K562 (cell line): Measurements from ENCODE around the gene HSPA2. TPM values are rescaled to one million over a fixed set of nuclear protein-coding genes. Genes with fewer than 3 reads are reported as not detected.

Experiments used
- ATAC-seq: fragments of 200-7000 bp; cut with Tn5 transposase; 3 replicates; pipeline ENCODE4 v1.9.1; 2020; ENCODE audit warnings: moderate library complexity
- BruUV-seq: library from RNA; stranded (reverse); fragments of 400-500 nt; replicated peaks from 2 replicates; lab custom pipeline; 2021; lab: Mats Ljungman, UMichigan
- CTCF ChIA-PET: fragments of 300-600 bp; formaldehyde crosslinking; extraction: SDS; loops from one replicate; lab custom pipeline; 2021; ENCODE audit warnings: low intra/inter-chr PET ratio; lab: Yijun Ruan, JAX
- POLR2A ChIA-PET: fragments of 300-600, 350-650 bp; sonication (Branson Sonifier 250); formaldehyde crosslinking; extraction: SDS; loops from one replicate; lab custom pipeline; 2021; ENCODE audit warnings: antibody characterized with exemption, inconsistent platforms; lab: Yijun Ruan, JAX
- DNase-seq, 4 experiments: peaks; one replicate each; pipeline versions ENCODE4 v3.0.0 to v3.0.0-alpha.2; 2011 to 2018; ENCODE audit warnings: low spot score in 3 of 4, mixed read lengths in 3 of 4; ENCODE audit errors: extremely low read depth in 1 of 4
- FAIRE-seq: peaks from 2 replicates; lab custom pipeline; 2011; peaks lifted over from hg19 to GRCh38; lab: Jason Lieb, UNC
- H2AFZ ChIP-seq: 2 replicates; pipeline ENCODE4 v1.6.0; 2011; ENCODE audit warnings: low read depth, low read length, control low read depth, inconsistent platforms
- H3K27ac ChIP-seq: fragments of 200-600 bp; 3 replicates; pipeline ENCODE4 v1.8.0; 2011; ENCODE audit warnings: low read depth, mild to moderate bottlenecking, control low read depth, inconsistent platforms, low read length, moderate library complexity, mixed read lengths; ENCODE audit errors: extremely low read depth
- H3K27me3 ChIP-seq, 2 experiments: fragments of 300-600 bp in 1 of 2; 2 replicates in 1 of 2; 3 replicates in 1 of 2; pipeline versions ENCODE4 v1.6.0 to v1.8.0; 2011; ENCODE audit warnings: inconsistent platforms in 2 of 2, low read length in 2 of 2, mild to moderate bottlenecking in 1 of 2, mixed read lengths in 1 of 2, moderate library complexity in 1 of 2; ENCODE audit not compliant: control insufficient read depth in 2 of 2, insufficient read depth in 2 of 2
- H3K36me3 ChIP-seq: fragments of 300-600 bp; 3 replicates; pipeline ENCODE4 v1.8.0; 2011; ENCODE audit warnings: mild to moderate bottlenecking, low read length, inconsistent platforms; ENCODE audit not compliant: control insufficient read depth, insufficient read depth
- H3K4me1 ChIP-seq, 2 experiments: fragments of 200-600 bp in 1 of 2; replicated peaks in 1 of 2; 2 replicates in 1 of 2; 3 replicates in 1 of 2; pipeline versions ENCODE4 v1.5.1 to v1.8.0; 2011; ENCODE audit warnings: inconsistent platforms in 2 of 2, low read length in 2 of 2, mild to moderate bottlenecking in 1 of 2, mixed read lengths in 1 of 2, moderate library complexity in 1 of 2; ENCODE audit not compliant: control insufficient read depth in 2 of 2, insufficient read depth in 2 of 2
- H3K4me2 ChIP-seq: 2 replicates; pipeline ENCODE4 v1.6.1; 2011; ENCODE audit warnings: low read length, control low read depth, inconsistent platforms, mixed read lengths; ENCODE audit not compliant: insufficient read depth
- H3K4me3 ChIP-seq: fragments of 200-600 bp; sonication (generic), shearing (Covaris generic); 2 replicates; pipeline ENCODE4 v1.5.1; 2016; ENCODE audit warnings: control low read depth, inconsistent platforms
- H3K79me2 ChIP-seq: fragments of 200-600 bp; 3 replicates; pipeline ENCODE4 v1.8.0; 2011; ENCODE audit warnings: low read length, inconsistent platforms; ENCODE audit not compliant: control insufficient read depth, insufficient read depth
- H3K9ac ChIP-seq, 2 experiments: 2 replicates each; pipeline versions ENCODE4 v1.6.0 to v1.6.1; 2011; ENCODE audit warnings: low read depth in 2 of 2, low read length in 2 of 2, control low read depth in 1 of 2, inconsistent platforms in 1 of 2, mild to moderate bottlenecking in 1 of 2, mixed read lengths in 1 of 2; ENCODE audit not compliant: insufficient read depth in 1 of 2
- H3K9me1 ChIP-seq: one replicate; pipeline ENCODE4 v1.6.0; 2011; ENCODE audit warnings: inconsistent platforms, mild to moderate bottlenecking, low read length, moderate library complexity; ENCODE audit not compliant: control insufficient read depth, insufficient read depth
- H3K9me3 ChIP-seq: replicated peaks from 2 replicates; pipeline ENCODE4 v1.5.1; 2011; ENCODE audit warnings: low read depth, low read length, inconsistent platforms; ENCODE audit not compliant: control insufficient read depth, insufficient read depth
- H4K20me1 ChIP-seq: replicated peaks from 2 replicates; pipeline ENCODE4 v1.6.1; 2011; ENCODE audit warnings: low read length, inconsistent platforms, mixed read lengths; ENCODE audit not compliant: control insufficient read depth, insufficient read depth
- ARID2 ChIP-seq: fragments of 450-650 bp; IDR thresholded peaks from 2 replicates; pipeline ENCODE4 v1.6.1; 2017; ENCODE audit warnings: antibody characterized with exemption, mild to moderate bottlenecking
- CBX8 ChIP-seq: fragments of 200-600 bp; sonication (generic); IDR thresholded peaks from 2 replicates; pipeline ENCODE4 v1.6.1; 2012; ENCODE audit warnings: borderline replicate concordance, mixed run types, low read depth, mild to moderate bottlenecking, moderate library complexity, mixed read lengths, low read length, control low read depth, inconsistent platforms; ENCODE audit not compliant: poor library complexity, severe bottlenecking; ENCODE audit errors: extremely low read depth
- CEBPG ChIP-seq, 3 experiments: fragments of 200-800 bp in 1 of 3; sonication (Bioruptor generic) in 1 of 3; sonication (generic) in 1 of 3; formaldehyde crosslinking in 1 of 3; IDR thresholded peaks in 2 of 3; conservative IDR thresholded peaks in 1 of 3; 2 replicates each; pipeline versions ENCODE4 v1.6.1 to v1.8.0; 2016 to 2022; ENCODE audit warnings: missing compliant biosample characterization in 2 of 3, missing genetic modification characterization in 2 of 3, mild to moderate bottlenecking in 1 of 3, missing genetic modification reagents in 1 of 3
- FOSL1 ChIP-seq: fragments of 200-800 bp; sonication (Bioruptor generic); conservative IDR thresholded peaks from 2 replicates; pipeline ENCODE4 v1.6.1; 2016; ENCODE audit warnings: missing genetic modification characterization, missing compliant biosample characterization
- GABPB2 ChIP-seq: fragments of 250-450 bp; sonication (Bioruptor Pico); conservative IDR thresholded peaks from 2 replicates; pipeline ENCODE4 v1.5.1; 2021; ENCODE audit warnings: mild to moderate bottlenecking
- JUN ChIP-seq, 2 experiments: sonication (generic) in 1 of 2; formaldehyde crosslinking in 1 of 2; IDR thresholded peaks; 2 replicates each; pipeline versions ENCODE4 v1.6.1 to v1.8.0; 2012 to 2022; ENCODE audit warnings: borderline replicate concordance in 2 of 2, mild to moderate bottlenecking in 2 of 2, improper control_type of control experiment in 1 of 2, low read depth in 1 of 2, low read length in 1 of 2, missing genetic modification reagents in 1 of 2
- JUND ChIP-seq, 2 experiments: IDR thresholded peaks; 2 replicates in 1 of 2; 3 replicates in 1 of 2; pipeline ENCODE4 v1.6.1; 2011; ENCODE audit warnings: borderline replicate concordance in 2 of 2, low read depth in 2 of 2, low read length in 2 of 2, improper control_type of control experiment in 1 of 2, missing biosample characterization in 1 of 2, missing genetic modification characterization in 1 of 2, missing genetic modification reagents in 1 of 2
- MYBL2 ChIP-seq, 2 experiments: fragments of 450-650 bp in 1 of 2; sonication (generic) in 1 of 2; formaldehyde crosslinking in 1 of 2; IDR thresholded peaks; 2 replicates each; pipeline versions ENCODE4 v1.6.1 to v1.8.1; 2017 to 2022; ENCODE audit warnings: borderline replicate concordance in 1 of 2, inconsistent platforms in 1 of 2, low read depth in 1 of 2, mild to moderate bottlenecking in 1 of 2, missing genetic modification reagents in 1 of 2, moderate library complexity in 1 of 2
- MYNN ChIP-seq, 2 experiments: sonication (generic); formaldehyde crosslinking in 1 of 2; IDR thresholded peaks; 2 replicates each; pipeline versions ENCODE4 v1.5.0 to v1.6.1; 2016 to 2020; ENCODE audit warnings: antibody characterized with exemption in 1 of 2, missing genetic modification reagents in 1 of 2
- RBM15 ChIP-seq: fragments of 200-400 bp; formaldehyde crosslinking; IDR thresholded peaks from 2 replicates; pipeline ENCODE4 v1.6.1; 2018; ENCODE audit warnings: mild to moderate bottlenecking, low read length, moderate library complexity; ENCODE audit not compliant: insufficient read depth
- SETDB1 ChIP-seq: IDR thresholded peaks from one replicate; pipeline ENCODE4 v1.6.1; 2012; ENCODE audit warnings: low read length, control low read depth, inconsistent platforms
- ZNF212 ChIP-seq: fragments of 450-650 bp; formaldehyde crosslinking; IDR thresholded peaks from 2 replicates; pipeline ENCODE4 v1.4.0; 2020; ENCODE audit warnings: mild to moderate bottlenecking
- ZNF696 ChIP-seq: fragments of 250-450 bp; sonication (Bioruptor Pico); conservative IDR thresholded peaks from 2 replicates; pipeline ENCODE4 v1.4.0; 2020; ENCODE audit warnings: mild to moderate bottlenecking, moderate library complexity
- WGBS: fragments of 100-300 bp; shearing (Covaris generic); methylation state at CpG from one replicate; pipeline ENCODE4 v1.1.6; 2016; ENCODE audit warnings: low coverage, mixed read lengths; ENCODE audit not compliant: insufficient coverage; ENCODE audit errors: missing lambda C conversion rate; 5-methylcytosine and 5-hydroxymethylcytosine counted together
- in situ Hi-C: fragments of 300-500 bp; cut with MboI; formaldehyde crosslinking; loops from 4 replicates; pipeline ENCODE4 v1.15.0; 2018; ENCODE audit warnings: inconsistent platforms, mixed read lengths
- intact Hi-C: fragments of 100-400 bp; cut with micrococcal nuclease; formaldehyde crosslinking; loops from 2 replicates; pipeline ENCODE4 v1.14.2; 2022
- polyA plus RNA-seq, 8 experiments: library from polyadenylated mRNA; depleted of rRNA in 4 of 8; stranded (reverse) in 5 of 8; unstranded in 3 of 8; fragments of >200 nt; fragmentation: Nextera tagmentation in 2 of 8; fragmentation: Illumina TruSeq in 1 of 8; extraction: Ambion mirVana in 2 of 8; extraction: Trizol in 1 of 8; gene quantifications; 2 replicates each; pipeline versions ENCODE4 v1.2.1 to v1.2.3, GENCODE V29; 2011 to 2014; ENCODE audit warnings: inconsistent platforms in 1 of 8, missing spikeins in 1 of 8
- total RNA-seq, 7 experiments: library from RNA; depleted of rRNA in 6 of 7; stranded (reverse); fragments of >200 nt in 6 of 7; fragmentation: Illumina TruSeq in 2 of 7; extraction: Trizol in 2 of 7; gene quantifications; 2 replicates each; pipeline versions ENCODE4 v1.2.1 to v1.2.3, GENCODE V29; 2011 to 2021; ENCODE audit warnings: low replicate concordance in 1 of 7
- TF ChIP-seq, protein P1 (sequence below), 2 experiments: fragments of 450-650 bp in 1 of 2; sonication (generic) in 1 of 2; formaldehyde crosslinking in 1 of 2; IDR thresholded peaks in 1 of 2; conservative IDR thresholded peaks in 1 of 2; 2 replicates each; pipeline versions ENCODE4 v1.6.1 to v1.8.1; 2016 to 2023; ENCODE audit warnings: mild to moderate bottlenecking in 2 of 2, moderate library complexity in 2 of 2, inconsistent platforms in 1 of 2, missing genetic modification reagents in 1 of 2

HSPA2 gene
- total and polyA plus RNA-seq, 9 of the 15 experiments (the other 6 are each of a cell fraction or from before 2014, with no cell fraction given), result not detected

- CTCF ChIA-PET, result no interaction called here
These were observed 14.0 kb downstream of the HSPA2 start for GRCh38 chr14:64554556-64554955.

DNA sequence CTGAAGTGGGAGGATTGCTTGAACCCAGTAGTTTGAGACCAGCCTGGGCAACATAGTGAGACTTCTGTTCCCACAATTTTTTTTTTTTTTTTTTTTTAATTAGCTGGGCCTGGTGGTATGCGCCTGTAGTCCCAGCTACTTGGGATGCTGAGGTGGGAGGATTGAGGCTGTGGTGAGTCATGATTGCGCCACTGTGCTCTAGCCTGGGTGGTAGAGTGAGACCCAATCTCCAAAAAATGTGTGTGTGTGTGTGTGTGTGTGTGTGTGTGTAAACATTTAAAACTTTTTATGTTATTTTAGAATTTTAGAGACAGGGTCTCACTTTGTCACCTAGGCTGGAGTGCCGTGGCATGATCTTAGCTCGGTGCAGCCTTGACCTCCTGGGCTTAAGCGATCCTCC is 16.0 kb downstream of the HSPA2 start:
- ChIA-PET POLR2A (interaction anchor here (0.6 kb wide), 2 partner anchors 18 to 118 kb away, joined by 3 read pairs; no protein-coding TSS in a partner anchor), CTCF (no interaction called here)
- no peak overlapping the region for H3K9ac ChIP-seq
- no peaks in the 10 kb centered on the region for H3K9me1 ChIP-seq
- H3K9me3 ChIP-seq, result no peaks in the 10 kb centered on the region
- H3K79me2 ChIP-seq, result no peaks in the 10 kb centered on the region
- no peak overlapping the region for H2AFZ ChIP-seq
- H4K20me1 ChIP-seq, result no peaks in the 10 kb centered on the region
- ATAC-seq (no peak), FAIRE-seq (no peak), DNase-seq (peak in 1 of 4 experiments; percentile 2)
- H3K36me3 ChIP-seq, result no peaks in the 10 kb centered on the region
- no peak overlapping the region for H3K27ac ChIP-seq
- intact Hi-C loops (no loop called here), in situ Hi-C loops (no loop called here)
- no TSS peak for BruUV-seq
- 0% methylated on average over 2 of the region's 5 CpGs for WGBS
- no peak overlapping the region for H3K4me3 ChIP-seq
- TF ChIP-seq, protein P1, sequence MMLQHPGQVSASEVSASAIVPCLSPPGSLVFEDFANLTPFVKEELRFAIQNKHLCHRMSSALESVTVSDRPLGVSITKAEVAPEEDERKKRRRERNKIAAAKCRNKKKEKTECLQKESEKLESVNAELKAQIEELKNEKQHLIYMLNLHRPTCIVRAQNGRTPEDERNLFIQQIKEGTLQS (IDR thresholded peaks at IDR 0.05), result peak; percentile 48
- TF ChIP-seq, protein P1 (CRISPR knock-in tag; conservative IDR thresholded peaks at IDR 0.05), result no peak
- TF ChIP-seq JUND (IDR thresholded peaks at IDR 0.05; ENCODE audit: borderline replicate concordance, low read depth, low read length), result peak; percentile 15; the same call in 1 of the 2 replicates
- TF ChIP-seq JUND (tag; IDR thresholded peaks at IDR 0.05; ENCODE audit: borderline replicate concordance, low read depth, low read length), result no peak
- no peak for TF ChIP-seq CEBPG (CRISPR knock-in tag; IDR thresholded peaks at IDR 0.05)
- 0 out of 4 replicates have a peak, but pooled peaks of 1 of the 2 experiments have one; percentile 47 for TF ChIP-seq CEBPG (tag; conservative IDR thresholded peaks at IDR 0.05 in 1 of 2, IDR thresholded peaks at IDR 0.05 in 1 of 2)
- no peak for TF ChIP-seq ARID2
- TF ChIP-seq GABPB2 (CRISPR knock-in tag), result no peak
- 0 out of 2 replicates have a peak, but pooled peaks have one; percentile 24 for TF ChIP-seq FOSL1 (tag)
- H3K27me3 ChIP-seq, result peaks cover 5 to 20% of the 10 kb centered on the region in 2 experiments; a peak in 4 of 5 replicates
- no peak overlapping the region for H3K4me2 ChIP-seq
- H3K4me1 ChIP-seq, result no peaks in the 10 kb centered on the region

More at GRCh38 chr14:64554556-64554955, 14.0 kb downstream of the HSPA2 start:
- Histone ChIP-seq H3K4me2 (no peak overlapping the region), H3K9me3 (no peaks in the 10 kb centered on the region), H3K36me3 (no peaks in the 10 kb centered on the region), H3K27me3 (peaks cover 14 to 32% of the 10 kb centered on the region in 2 experiments; a peak in 4 of 5 replicates), H3K4me1 (peaks cover 0 to 6% of the 10 kb centered on the region in 2 experiments; a peak in 1 of 5 replicates), H3K9me1 (no peaks in the 10 kb centered on the region), H4K20me1 (no peaks in the 10 kb centered on the region), H2AFZ (no peak overlapping the region), H3K27ac (no peak overlapping the region), H3K9ac (no peak overlapping the region), H3K79me2 (no peaks in the 10 kb centered on the region), H3K4me3 (no peak overlapping the region)
- no TSS peak for BruUV-seq
- POLR2A ChIA-PET, result interaction anchor here (0.7 kb wide), 1 partner anchor 104 kb away, joined by 3 read pairs; no protein-coding TSS in a partner anchor
- intact Hi-C loops (no loop called here), in situ Hi-C loops (no loop called here)
- DNase-seq (no peak), ATAC-seq (peak; percentile 53)
- WGBS, result 2% methylated on average over 4 of the region's 4 CpGs
- no peak for TF ChIP-seq ZNF696 (CRISPR knock-in tag)
- no peak for TF ChIP-seq CBX8
- no peak for TF ChIP-seq MYBL2 (IDR thresholded peaks at IDR 0.05; ENCODE audit: low read depth)
- TF ChIP-seq MYBL2 (CRISPR knock-in tag; IDR thresholded peaks at IDR 0.05; ENCODE audit: borderline replicate concordance), result no peak
- TF ChIP-seq SETDB1, result no peak
- no peak for TF ChIP-seq JUN (IDR thresholded peaks at IDR 0.05; ENCODE audit: borderline replicate concordance, low read depth, low read length)
- no peak for TF ChIP-seq JUN (CRISPR knock-in tag; IDR thresholded peaks at IDR 0.05; ENCODE audit: borderline replicate concordance)
- TF ChIP-seq MYNN (IDR thresholded peaks at IDR 0.05), result no peak
- no peak for TF ChIP-seq MYNN (CRISPR knock-in tag; IDR thresholded peaks at IDR 0.05)
- TF ChIP-seq ZNF212 (CRISPR knock-in tag), result no peak
- TF ChIP-seq RBM15, result no peak
- TF ChIP-seq, all 486 proteins: peak for 0
- FAIRE-seq, result no peak
